Caco-2 (cell line): Measurements from ENCODE around the gene SELENOS. TPM values are rescaled to one million over a fixed set of nuclear protein-coding genes. Genes with fewer than 3 reads are reported as not detected.

ENCODE experiments used
- BruUV-seq: library from RNA; stranded (reverse); fragments of 400-500 nt; replicated peaks from 2 replicates; lab custom pipeline; 2021; lab: Mats Ljungman, UMichigan
- CTCF ChIA-PET: fragments of 300-600 bp; sonication (Branson Sonifier 250); formaldehyde crosslinking; loops from one replicate; lab custom pipeline; 2022; ENCODE audit warnings: antibody characterized with exemption; lab: Charles Lee
- POLR2A ChIA-PET: fragments of 300-600 bp; sonication (Branson Sonifier 250); formaldehyde crosslinking; loops from one replicate; lab custom pipeline; 2022; ENCODE audit warnings: antibody characterized with exemption; lab: Charles Lee
- DNase-seq, 2 experiments: peaks; one replicate each; pipeline versions ENCODE4 v3.0.0 to v3.0.0-alpha.2; 2020 to 2022
- H3K27me3 ChIP-seq: replicated peaks from 2 replicates; pipeline ENCODE4 v1.6.0; 2011; ENCODE audit warnings: low read length; ENCODE audit not compliant: control insufficient read depth, insufficient read depth
- H3K36me3 ChIP-seq: 2 replicates; pipeline ENCODE4 v1.5.1; 2011; ENCODE audit warnings: low read length; ENCODE audit not compliant: control insufficient read depth, insufficient read depth
- H3K4me1 ChIP-seq: fragments of 250-450 bp; sonication (Bioruptor Pico); 2 replicates; pipeline ENCODE4 v1.5.1; 2020; ENCODE audit warnings: mild to moderate bottlenecking
- H3K4me3 ChIP-seq: 2 replicates; pipeline ENCODE4 v1.5.1; 2011; ENCODE audit warnings: low read depth, mild to moderate bottlenecking, control low read depth, low read length
- H3K9me3 ChIP-seq: fragments of 250-450 bp; sonication (Bioruptor Pico); 2 replicates; pipeline ENCODE4 v1.5.1; 2020; ENCODE audit warnings: mild to moderate bottlenecking, moderate library complexity
- H3K27ac Mint-ChIP-seq: one replicate; pipeline ENCODE4 v1.8.0; 2022; ENCODE audit warnings: mixed read lengths; ENCODE audit not compliant: unreplicated experiment
- H3K27me3 Mint-ChIP-seq: one replicate; pipeline ENCODE4 v1.8.0; 2022; ENCODE audit warnings: mixed read lengths; ENCODE audit not compliant: insufficient read depth, unreplicated experiment
- H3K36me3 Mint-ChIP-seq: one replicate; pipeline ENCODE4 v1.8.0; 2022; ENCODE audit warnings: mild to moderate bottlenecking, mixed read lengths; ENCODE audit not compliant: insufficient read depth, unreplicated experiment
- H3K4me1 Mint-ChIP-seq: one replicate; pipeline ENCODE4 v1.8.0; 2022; ENCODE audit warnings: low read depth, mixed read lengths; ENCODE audit not compliant: unreplicated experiment
- H3K4me3 Mint-ChIP-seq: one replicate; pipeline ENCODE4 v1.8.0; 2022; ENCODE audit warnings: mild to moderate bottlenecking, moderate library complexity, mixed read lengths; ENCODE audit not compliant: unreplicated experiment
- H3K9me3 Mint-ChIP-seq: one replicate; pipeline ENCODE4 v1.8.0; 2022; ENCODE audit warnings: mixed read lengths; ENCODE audit not compliant: unreplicated experiment
- CTCF ChIP-seq, 2 experiments: fragments of 200-600 bp in 1 of 2; IDR thresholded peaks; 1 replicate in 1 of 2; 2 replicates in 1 of 2; pipeline versions ENCODE4 v1.5.1 to v1.8.0; 2011 to 2022; ENCODE audit warnings: antibody characterized with exemption in 1 of 2, control low read depth in 1 of 2, inconsistent platforms in 1 of 2, low read depth in 1 of 2, low read length in 1 of 2, mild to moderate bottlenecking in 1 of 2, moderate library complexity in 1 of 2; ENCODE audit not compliant: insufficient read depth in 1 of 2, severe bottlenecking in 1 of 2, unreplicated experiment in 1 of 2
- intact Hi-C: fragments of 100-400 bp; cut with micrococcal nuclease; formaldehyde crosslinking; loops from one replicate; pipeline ENCODE4 v1.10.0; 2022; ENCODE audit not compliant: unreplicated experiment
- total RNA-seq: library from RNA; stranded (reverse); gene quantifications from 2 replicates; pipeline ENCODE4 v1.2.3, GENCODE V29; 2022

The SELENOS gene
- total RNA-seq, 1 experiment from 2014 or later = 71.3 TPM

GRCh38 chr15:101286471-101287114 lies 9.3 kb upstream of the SELENOS start:
- Histone ChIP-seq H3K27me3 (no peaks in the 10 kb centered on the region), H3K36me3 (peaks cover 2% of the 10 kb centered on the region), H3K4me1 (peaks cover 3% of the 10 kb centered on the region), H3K9me3 (no peaks in the 10 kb centered on the region), H3K4me3 (no peak overlapping the region)
- no peaks in the 10 kb centered on the region for H3K9me3 Mint-ChIP-seq
- no peaks in the 10 kb centered on the region for H3K4me1 Mint-ChIP-seq
- no peaks in the 10 kb centered on the region for H3K27me3 Mint-ChIP-seq
- DNase-seq = no peak
- TF ChIP-seq CTCF (IDR thresholded peaks at IDR 0.05; ENCODE audit: insufficient read depth in 1 of 2, low read depth in 1 of 2, low read length in 1 of 2, severe bottlenecking in 1 of 2, unreplicated experiment in 1 of 2) = no peak
- peaks cover 89% of the 10 kb centered on the region for H3K36me3 Mint-ChIP-seq
- intact Hi-C loops = no loop called here
- no peak overlapping the region for H3K27ac Mint-ChIP-seq
- no TSS peak for BruUV-seq
- ChIA-PET POLR2A (no interaction called here), CTCF (no interaction called here)
- H3K4me3 Mint-ChIP-seq = no peak overlapping the region

- H3K9me3 Mint-ChIP-seq = no peaks in the 10 kb centered on the region
- Histone ChIP-seq H3K4me1 (peaks cover 24% of the 10 kb centered on the region), H3K4me3 (no peak overlapping the region), H3K9me3 (no peaks in the 10 kb centered on the region), H3K36me3 (peaks cover 4% of the 10 kb centered on the region), H3K27me3 (no peaks in the 10 kb centered on the region)
- no peak for TF ChIP-seq CTCF (IDR thresholded peaks at IDR 0.05; ENCODE audit: insufficient read depth in 1 of 2, low read depth in 1 of 2, low read length in 1 of 2, severe bottlenecking in 1 of 2, unreplicated experiment in 1 of 2)
- H3K36me3 Mint-ChIP-seq = peaks cover 83% of the 10 kb centered on the region
- H3K27me3 Mint-ChIP-seq = no peaks in the 10 kb centered on the region
- no TSS peak for BruUV-seq
- H3K4me1 Mint-ChIP-seq = peaks cover 11% of the 10 kb centered on the region
- no peak overlapping the region for H3K4me3 Mint-ChIP-seq
- intact Hi-C loops = no loop called here
- CTCF ChIA-PET = no interaction called here
- DNase-seq = no peak
- POLR2A ChIA-PET = no interaction called here
- no peak overlapping the region for H3K27ac Mint-ChIP-seq
Observed at GRCh38 chr15:101283931-101284330, 6.6 kb upstream of the SELENOS start.

- no TSS peak for BruUV-seq
- Histone ChIP-seq H3K36me3 (peaks cover 2% of the 10 kb centered on the region), H3K4me3 (no peak overlapping the region), H3K9me3 (no peaks in the 10 kb centered on the region), H3K4me1 (peaks cover 36% of the 10 kb centered on the region), H3K27me3 (no peaks in the 10 kb centered on the region)
- Mint-ChIP-seq H3K9me3 (no peaks in the 10 kb centered on the region), H3K36me3 (peaks cover 74% of the 10 kb centered on the region), H3K27ac (no peak overlapping the region), H3K4me3 (peak overlapping the region; percentile 46), H3K4me1 (peaks cover 11% of the 10 kb centered on the region), H3K27me3 (no peaks in the 10 kb centered on the region)
- DNase-seq = peak; percentile 72 to 80
- CTCF ChIA-PET = no interaction called here
- TF ChIP-seq CTCF (IDR thresholded peaks at IDR 0.05; ENCODE audit: insufficient read depth in 1 of 2, low read depth in 1 of 2, low read length in 1 of 2, severe bottlenecking in 1 of 2, unreplicated experiment in 1 of 2) = no peak
- POLR2A ChIA-PET = interaction anchor here (1.0 kb wide), 1 partner anchor 15 kb away, joined by 3 read pairs; the partner anchor contains the start of gene SNRPA1
- intact Hi-C loops = loop anchor here (1.0 kb wide), 1 partner anchor 14 kb away; no protein-coding TSS in a partner anchor
Observed at GRCh38 chr15:101280007-101280406, 2.7 kb upstream of the SELENOS start.
